ENCODE measurements around the gene AKR7A3. TPM values are rescaled to one million over a fixed set of nuclear protein-coding genes. Genes with fewer than 3 reads are reported as not detected.

The AKR7A3 gene
- total and polyA plus RNA-seq, 2 of the 4 experiments (the other 2 are of a cell fraction), result 0.18 to 0.62 TPM

DNA sequence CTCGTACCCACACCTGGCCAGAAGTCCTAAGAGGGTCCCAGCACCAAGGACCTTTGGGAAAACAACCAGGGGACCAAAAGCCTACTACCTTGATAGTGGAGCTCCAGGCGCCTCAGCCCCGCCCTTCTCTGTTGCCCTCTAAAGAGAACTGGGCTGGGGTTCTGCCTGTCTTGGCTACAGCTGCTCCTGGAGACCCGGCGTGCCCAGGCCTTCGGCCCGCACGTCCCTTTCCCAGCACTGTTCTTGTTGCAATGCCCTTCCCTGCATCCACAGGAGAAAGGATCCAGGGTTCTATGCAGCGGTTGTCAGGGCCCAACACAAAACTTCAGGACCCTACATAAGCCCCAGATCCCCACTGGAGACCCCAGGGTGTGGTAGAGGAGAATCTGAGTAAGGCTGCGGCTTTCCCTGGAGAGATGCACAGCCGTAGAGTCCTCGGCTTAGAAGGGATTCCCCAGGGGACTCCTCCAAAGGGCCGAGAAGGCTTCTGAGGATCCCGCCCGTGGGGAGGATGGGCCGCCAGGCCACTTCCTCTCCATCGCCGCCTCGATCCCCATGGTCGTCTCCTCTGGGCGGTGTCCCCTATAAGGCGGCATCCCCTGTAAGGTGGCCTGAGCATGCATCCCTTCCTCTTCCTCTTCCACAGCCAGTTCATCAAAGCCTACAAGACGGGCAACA is 35.6 kb upstream of the AKR7A3 start:
- CTCF ChIA-PET, result no interaction called here
- Histone ChIP-seq H4K20me1 (ENCODE audit: insufficient read depth, low read length) (no peaks in the 10 kb centered on the region; the same call in none of the 2 replicates), H3K4me3 (ENCODE audit: insufficient read depth, low read depth, low read length) (no peak overlapping the region), H2AFZ (replicated peaks; ENCODE audit: low read length, poor library complexity) (no peak overlapping the region), H3K9me1 (ENCODE audit: insufficient read depth, low read length) (peaks cover 6% of the 10 kb centered on the region; the same call in 1 of the 2 replicates), H3K23ac (ENCODE audit: low read depth, low read length) (no peak overlapping the region), H3K14ac (replicated peaks; ENCODE audit: low read depth, low read length) (no peak overlapping the region), H3K4ac (ENCODE audit: low read depth, low read length) (no peak overlapping the region), H2BK120ac (ENCODE audit: low read depth, low read length) (no peak overlapping the region), H3K4me1 (ENCODE audit: control insufficient read depth, insufficient read depth, low read length) (no peaks in the 10 kb centered on the region), H3K9me3 (ENCODE audit: control insufficient read depth, insufficient read depth, low read length) (no peaks in the 10 kb centered on the region), H3K18ac (ENCODE audit: low read depth, low read length) (no peak overlapping the region), H2AK9ac (replicated peaks; ENCODE audit: low read depth, low read length, poor library complexity) (no peak overlapping the region), H2BK15ac (ENCODE audit: low read depth, low read length) (no peak overlapping the region), H3K9ac (ENCODE audit: low read depth, low read length) (no peak overlapping the region), H4K5ac (ENCODE audit: low read depth, low read length) (no peak overlapping the region), H2BK5ac (ENCODE audit: low read depth, low read length, poor library complexity, severe bottlenecking) (no peak overlapping the region), H4K8ac (ENCODE audit: low read depth in 2 of 2, low read length in 2 of 2) (no peak overlapping the region), H2AK5ac (ENCODE audit: low read depth, low read length) (no peak overlapping the region), H2BK20ac (ENCODE audit: low read depth, low read length) (no peak overlapping the region), H3K27ac (ENCODE audit: insufficient read depth, low read length) (no peak overlapping the region), H3K4me2 (ENCODE audit: low read depth, low read length) (no peak overlapping the region), H4K91ac (ENCODE audit: insufficient read depth, low read depth, low read length) (no peak overlapping the region), H3K36me3 (ENCODE audit: control insufficient read depth, insufficient read depth, low read length) (peaks cover 57% of the 10 kb centered on the region), H3K27me3 (ENCODE audit: control insufficient read depth, insufficient read depth, low read length) (no peaks in the 10 kb centered on the region), H3K56ac (ENCODE audit: extremely low read depth, insufficient read depth, low read length) (no peak overlapping the region), H3K79me1 (ENCODE audit: low read depth in 1 of 2, low read length in 2 of 2) (peaks cover 9 to 21% of the 10 kb centered on the region in 2 experiments)
- in situ Hi-C loops (cut with MboI; ENCODE audit: low sequenced_read_pairs), result no loop called here
- intact Hi-C loops (cut with micrococcal nuclease), result no loop called here
- ATAC-seq (ENCODE audit: low read depth) (no peak), DNase-seq (no peak)
- BruUV-seq (replicated peaks), result no TSS peak
- 95% methylated on average over 10 of the region's 23 CpGs; no CpG with 5 or more reads in 1 of the 2 experiments for WGBS, 2 experiments (ENCODE audit: extremely low coverage in 2 of 2, insufficient read length in 1 of 2)
- POLR2A ChIA-PET (ENCODE audit: unreplicated experiment), result no interaction called here
- TF ChIP-seq SMC3 (IDR thresholded peaks at IDR 0.05; ENCODE audit: low read depth, low read length), result no peak
- TF ChIP-seq MAZ (IDR thresholded peaks at IDR 0.05; ENCODE audit: borderline replicate concordance, low read depth, low read length), result no peak
- no peak for TF ChIP-seq POLR2A (IDR thresholded peaks at IDR 0.05; ENCODE audit: low read depth, low read length)
- no peak for TF ChIP-seq RFX5 (IDR thresholded peaks at IDR 0.05; ENCODE audit: low read depth, low read length)
- TF ChIP-seq RAD21 (IDR thresholded peaks at IDR 0.05; ENCODE audit: low read length), result no peak
- TF ChIP-seq CHD1 (IDR thresholded peaks at IDR 0.05; ENCODE audit: low read depth, low read length), result no peak
- no peak for TF ChIP-seq BHLHE40 (IDR thresholded peaks at IDR 0.05; ENCODE audit: low read depth, low read length)
- no peak for TF ChIP-seq MXI1 (IDR thresholded peaks at IDR 0.05; ENCODE audit: borderline replicate concordance, low read depth, low read length)
- no peak for TF ChIP-seq RCOR1 (IDR thresholded peaks at IDR 0.05; ENCODE audit: insufficient replicate concordance, low read length)
- TF ChIP-seq CEBPB (IDR thresholded peaks at IDR 0.05; ENCODE audit: low read depth, low read length), result no peak
- no peak for TF ChIP-seq FOS (IDR thresholded peaks at IDR 0.05; ENCODE audit: low read depth, low read length)
- no peak for TF ChIP-seq MAFK (IDR thresholded peaks at IDR 0.05; ENCODE audit: low read depth, low read length)
- TF ChIP-seq NFE2L2 (IDR thresholded peaks at IDR 0.05; ENCODE audit: low read depth, low read length), result no peak
- TF ChIP-seq, protein P1, sequence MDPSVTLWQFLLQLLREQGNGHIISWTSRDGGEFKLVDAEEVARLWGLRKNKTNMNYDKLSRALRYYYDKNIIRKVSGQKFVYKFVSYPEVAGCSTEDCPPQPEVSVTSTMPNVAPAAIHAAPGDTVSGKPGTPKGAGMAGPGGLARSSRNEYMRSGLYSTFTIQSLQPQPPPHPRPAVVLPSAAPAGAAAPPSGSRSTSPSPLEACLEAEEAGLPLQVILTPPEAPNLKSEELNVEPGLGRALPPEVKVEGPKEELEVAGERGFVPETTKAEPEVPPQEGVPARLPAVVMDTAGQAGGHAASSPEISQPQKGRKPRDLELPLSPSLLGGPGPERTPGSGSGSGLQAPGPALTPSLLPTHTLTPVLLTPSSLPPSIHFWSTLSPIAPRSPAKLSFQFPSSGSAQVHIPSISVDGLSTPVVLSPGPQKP (IDR thresholded peaks at IDR 0.05; ENCODE audit: borderline replicate concordance, low read depth, low read length), result no peak
- TF ChIP-seq, protein P2, sequence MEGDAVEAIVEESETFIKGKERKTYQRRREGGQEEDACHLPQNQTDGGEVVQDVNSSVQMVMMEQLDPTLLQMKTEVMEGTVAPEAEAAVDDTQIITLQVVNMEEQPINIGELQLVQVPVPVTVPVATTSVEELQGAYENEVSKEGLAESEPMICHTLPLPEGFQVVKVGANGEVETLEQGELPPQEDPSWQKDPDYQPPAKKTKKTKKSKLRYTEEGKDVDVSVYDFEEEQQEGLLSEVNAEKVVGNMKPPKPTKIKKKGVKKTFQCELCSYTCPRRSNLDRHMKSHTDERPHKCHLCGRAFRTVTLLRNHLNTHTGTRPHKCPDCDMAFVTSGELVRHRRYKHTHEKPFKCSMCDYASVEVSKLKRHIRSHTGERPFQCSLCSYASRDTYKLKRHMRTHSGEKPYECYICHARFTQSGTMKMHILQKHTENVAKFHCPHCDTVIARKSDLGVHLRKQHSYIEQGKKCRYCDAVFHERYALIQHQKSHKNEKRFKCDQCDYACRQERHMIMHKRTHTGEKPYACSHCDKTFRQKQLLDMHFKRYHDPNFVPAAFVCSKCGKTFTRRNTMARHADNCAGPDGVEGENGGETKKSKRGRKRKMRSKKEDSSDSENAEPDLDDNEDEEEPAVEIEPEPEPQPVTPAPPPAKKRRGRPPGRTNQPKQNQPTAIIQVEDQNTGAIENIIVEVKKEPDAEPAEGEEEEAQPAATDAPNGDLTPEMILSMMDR (conservative IDR thresholded peaks at IDR 0.05; ENCODE audit: low read depth, low read length), result no peak
- TF ChIP-seq, protein P3, sequence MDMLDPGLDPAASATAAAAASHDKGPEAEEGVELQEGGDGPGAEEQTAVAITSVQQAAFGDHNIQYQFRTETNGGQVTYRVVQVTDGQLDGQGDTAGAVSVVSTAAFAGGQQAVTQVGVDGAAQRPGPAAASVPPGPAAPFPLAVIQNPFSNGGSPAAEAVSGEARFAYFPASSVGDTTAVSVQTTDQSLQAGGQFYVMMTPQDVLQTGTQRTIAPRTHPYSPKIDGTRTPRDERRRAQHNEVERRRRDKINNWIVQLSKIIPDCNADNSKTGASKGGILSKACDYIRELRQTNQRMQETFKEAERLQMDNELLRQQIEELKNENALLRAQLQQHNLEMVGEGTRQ (IDR thresholded peaks at IDR 0.05; ENCODE audit: low read depth, low read length), result no peak
- dilution Hi-C loops (cut with HindIII; ENCODE audit: low sequenced_read_pairs, unreplicated experiment), result no loop called here

Measured in IMR-90 (cell line).